GM18520 (cell line): ENCODE data around the gene LRRC28.

Experiments used
- ATAC-seq: cut with Tn5 transposase; IDR thresholded peaks from one replicate; pipeline ENCODE4 v1.9.1; 2021; ENCODE audit not compliant: unreplicated experiment

The LRRC28 gene

GRCh38 chr15:99433757-99434450, 182.6 kb downstream of the LRRC28 start:
- no peak for ATAC-seq

- ATAC-seq: no peak
Measured at GRCh38 chr15:99434506-99435112, 183.3 kb downstream of the LRRC28 start.

- no peak for ATAC-seq
Measured at GRCh38 chr15:99435113-99435695, 183.9 kb downstream of the LRRC28 start.

GRCh38 chr15:99435877-99436541, 184.7 kb downstream of the LRRC28 start:
- ATAC-seq: no peak

- no peak for ATAC-seq
Measured at GRCh38 chr15:99436542-99437314, 185.4 kb downstream of the LRRC28 start.

GRCh38 chr15:99437315-99438223, 186.3 kb downstream of the LRRC28 start:
- ATAC-seq: no peak

- ATAC-seq: no peak
Measured at GRCh38 chr15:99438224-99438585, 186.9 kb downstream of the LRRC28 start.

- ATAC-seq: no peak
Measured at GRCh38 chr15:99438691-99439523, 187.6 kb downstream of the LRRC28 start.

GRCh38 chr15:99439524-99439835, 188.2 kb downstream of the LRRC28 start:
- ATAC-seq: no peak

GRCh38 chr15:99440029-99440428, 188.7 kb downstream of the LRRC28 start:
- no peak for ATAC-seq
